HG03175 (cell line): ENCODE data around the gene STAT5B.
"Not testable (repeated sequence)": the region's sequence is repeated elsewhere in the genome, so short reads cannot be mapped to it uniquely, and the experiment has no call there.

Experiments used
- ATAC-seq: cut with Tn5 transposase; IDR thresholded peaks from one replicate; pipeline ENCODE4 v1.9.1; 2021; ENCODE audit warnings: mild to moderate bottlenecking, moderate library complexity; ENCODE audit not compliant: unreplicated experiment

STAT5B gene

GRCh38 chr17:42241871-42242270 is 34.3 kb downstream of the STAT5B start:
- ATAC-seq: no peak

GRCh38 chr17:42240863-42241262 is 35.3 kb downstream of the STAT5B start:
- not testable (repeated sequence) for ATAC-seq

DNA sequence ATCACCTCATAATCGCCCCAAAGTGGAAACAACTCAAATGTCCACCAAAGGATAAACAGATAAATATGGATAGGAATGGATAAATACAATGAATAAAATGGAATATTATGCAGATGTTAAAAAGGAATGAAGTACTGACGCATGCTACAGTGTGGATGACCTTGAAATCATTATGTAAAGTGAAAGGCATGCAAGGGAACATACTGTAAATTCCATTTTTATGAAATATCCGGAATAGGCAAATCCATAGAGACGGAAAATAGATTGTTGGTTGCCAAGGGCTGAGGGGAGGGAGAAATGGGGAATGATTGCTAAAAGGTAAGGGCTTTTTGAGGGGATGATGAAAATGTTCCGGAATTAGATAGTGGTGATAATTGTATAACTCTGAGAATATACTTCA is 36.0 kb downstream of the STAT5B start:
- no peak for ATAC-seq

DNA sequence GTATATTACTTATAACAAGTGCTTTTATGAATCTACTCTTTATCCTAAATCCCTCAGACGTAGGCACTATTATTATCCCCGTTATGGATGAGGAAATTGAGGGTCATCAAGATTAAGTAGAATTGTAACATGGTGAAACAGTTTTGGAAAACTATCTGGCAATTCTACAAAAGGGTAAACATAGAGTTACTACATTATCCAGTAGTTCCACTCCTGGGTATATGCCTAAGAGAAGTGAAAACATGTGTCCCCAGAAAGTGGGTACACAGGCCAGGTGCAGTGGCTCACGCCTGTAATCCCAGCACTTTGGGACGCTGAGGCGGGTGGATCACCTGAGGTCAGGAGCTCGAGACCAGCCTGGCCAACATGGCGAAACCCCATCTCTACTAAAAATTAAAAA is 36.6 kb downstream of the STAT5B start:
- ATAC-seq: not testable (repeated sequence)

DNA sequence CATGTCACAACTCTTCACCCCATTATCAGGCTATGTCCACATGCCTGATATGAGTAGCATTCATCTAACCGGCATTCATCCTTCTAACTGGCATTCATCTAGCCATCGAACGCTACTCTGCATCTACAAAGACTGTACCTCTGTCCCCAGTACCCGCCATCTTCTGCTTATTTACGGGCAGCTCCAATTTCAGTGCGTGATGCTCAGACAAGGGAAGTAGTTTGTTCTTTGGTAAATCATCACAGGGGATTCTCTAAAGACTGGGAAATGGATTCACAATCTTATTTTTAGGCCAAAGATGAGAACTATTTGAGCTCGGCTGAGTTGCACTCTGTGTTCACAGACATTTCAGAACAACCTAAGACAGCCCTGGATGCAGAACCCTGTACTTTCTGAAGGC is 39.4 kb downstream of the STAT5B start:
- ATAC-seq: no peak

DNA sequence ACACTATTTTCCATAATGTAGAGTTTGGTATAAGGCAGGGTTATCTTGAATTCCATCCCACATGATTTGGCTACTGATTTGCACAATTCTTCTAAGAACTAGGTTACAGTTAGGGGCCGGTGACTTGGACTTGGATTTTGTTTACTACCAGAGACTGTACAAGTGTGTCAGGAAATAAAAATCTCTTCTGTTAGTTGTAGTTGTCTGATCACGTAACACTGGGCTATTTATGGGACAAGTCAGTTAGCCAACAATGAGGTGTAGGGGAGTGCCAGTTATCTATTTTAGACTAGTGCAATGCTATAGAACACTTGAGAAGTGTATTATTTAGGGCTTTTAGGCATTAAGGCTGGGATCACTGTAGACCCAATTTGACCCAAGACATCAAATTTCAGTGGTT is 42.2 kb downstream of the STAT5B start:
- ATAC-seq: no peak

- ATAC-seq: no peak
Observed at GRCh38 chr17:42233156-42233555, 43.0 kb downstream of the STAT5B start.

DNA sequence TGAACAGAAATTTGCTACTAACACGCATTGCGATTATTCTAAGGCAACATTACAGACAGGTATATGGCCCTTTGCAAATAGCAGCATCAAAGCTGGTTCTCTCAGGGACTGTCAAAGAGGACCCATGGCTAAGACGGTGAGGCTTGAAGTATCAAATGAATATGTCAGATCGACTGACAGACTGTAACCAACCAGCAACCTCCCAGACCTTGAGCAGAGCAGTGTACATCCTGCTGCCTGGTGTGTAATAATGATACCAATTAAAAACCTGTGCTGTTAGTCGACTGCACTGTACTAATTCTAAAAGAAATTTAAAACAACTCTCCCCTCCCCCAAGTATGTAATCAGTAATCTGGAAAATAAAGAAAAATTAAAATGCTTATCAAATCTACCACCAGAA is 46.0 kb downstream of the STAT5B start:
- no peak for ATAC-seq

- no peak for ATAC-seq
Observed at GRCh38 chr17:42227849-42228700, 48.1 kb downstream of the STAT5B start.

DNA sequence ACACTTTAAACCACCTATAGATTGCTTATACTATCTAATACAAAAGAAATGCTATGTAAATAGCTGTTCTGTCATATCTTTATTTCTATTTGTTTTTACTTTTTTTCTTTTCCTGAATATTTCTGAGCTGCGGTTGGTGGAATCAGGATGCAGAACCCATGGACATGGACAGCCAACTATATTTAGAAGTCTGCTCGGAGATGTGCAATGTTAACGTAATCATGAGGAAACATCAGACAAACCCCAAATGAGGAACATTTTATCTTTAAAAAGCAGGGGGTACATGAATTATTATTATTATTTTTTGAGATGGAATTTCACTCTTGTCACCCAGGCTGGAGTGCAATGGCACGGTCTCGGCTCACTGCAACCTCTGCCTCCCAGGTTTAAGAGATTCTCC is 50.5 kb downstream of the STAT5B start:
- no peak for ATAC-seq

DNA sequence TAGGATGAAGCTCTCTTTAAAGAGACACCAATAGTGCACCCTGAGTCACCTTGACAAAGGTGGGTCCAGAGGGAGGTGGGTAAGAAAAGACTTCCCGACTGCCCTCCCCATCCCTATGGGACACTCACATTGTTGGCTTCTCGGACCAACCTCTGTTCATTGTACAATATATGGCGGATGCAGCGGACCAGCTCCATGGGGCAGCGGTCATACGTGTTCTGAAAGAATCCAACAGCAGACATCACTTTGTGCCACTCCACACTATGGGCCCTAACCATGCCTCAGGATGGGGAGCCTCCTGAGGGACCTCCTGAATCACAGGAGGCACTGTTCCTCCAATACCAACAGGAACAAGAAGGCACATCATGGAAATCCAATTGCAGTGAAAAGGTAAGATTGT is 51.5 kb downstream of the STAT5B start:
- ATAC-seq: no peak

DNA sequence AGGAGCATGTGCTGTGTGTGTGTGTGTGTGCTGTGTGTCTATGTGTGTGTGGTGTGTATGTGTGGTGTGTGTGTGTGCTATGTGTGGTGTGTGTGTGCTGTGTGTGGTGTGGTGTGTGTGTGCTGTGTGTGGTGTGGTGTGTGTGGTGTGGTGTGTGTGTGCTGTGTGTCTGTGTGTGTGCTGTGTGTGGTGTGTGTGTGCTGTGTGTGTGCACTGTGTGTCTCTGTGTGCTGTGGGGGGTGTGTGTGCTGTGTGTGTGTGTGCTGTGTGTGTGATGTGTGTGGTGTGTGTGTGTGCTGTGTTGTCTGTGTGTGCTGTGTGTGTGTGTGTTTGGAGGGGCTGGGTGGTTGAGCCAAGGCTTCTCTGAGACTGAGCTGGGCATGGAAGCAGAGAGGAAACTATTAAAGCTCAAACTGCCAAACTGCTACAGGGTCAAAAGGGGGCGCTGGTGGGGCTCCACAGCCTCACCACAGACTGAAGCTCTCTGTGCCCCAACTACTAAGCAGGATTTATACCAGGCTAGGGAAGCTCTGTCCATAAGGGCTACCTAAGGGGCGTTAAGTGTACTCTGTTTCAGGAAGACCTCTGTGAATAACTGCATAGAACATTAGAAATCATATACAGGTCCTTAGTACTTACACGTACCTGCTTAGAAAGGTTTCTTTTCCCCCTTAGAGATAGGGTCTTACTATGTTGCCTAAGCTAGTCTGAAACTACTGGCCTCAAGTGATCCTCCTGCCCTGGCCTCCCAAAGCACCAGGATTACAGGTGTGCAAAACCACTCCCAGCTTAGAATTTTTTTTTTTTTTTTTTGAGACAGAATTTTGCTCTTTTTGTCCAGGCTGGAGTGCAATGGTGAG is 54.1 kb downstream of the STAT5B start:
- ATAC-seq: no peak

DNA sequence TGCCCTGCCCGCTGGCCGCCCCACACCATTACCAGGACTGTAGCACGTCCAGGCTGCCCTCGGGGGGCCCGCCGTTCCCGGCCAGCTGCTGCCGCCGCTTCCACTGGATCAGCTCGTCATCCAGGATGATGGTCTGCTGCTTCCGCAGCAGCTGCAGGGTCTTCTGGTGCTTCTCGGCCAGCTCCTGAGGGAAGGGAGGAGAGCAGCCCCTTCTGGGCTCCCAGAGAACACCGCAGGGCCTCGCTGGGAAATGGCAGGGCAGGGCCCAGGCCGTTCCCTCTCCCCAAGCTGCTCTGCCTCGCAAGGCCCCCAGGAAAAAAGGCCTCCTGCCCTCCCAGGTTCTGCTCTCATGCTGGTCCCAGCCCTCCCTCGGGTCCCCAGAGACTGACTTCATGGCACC is 56.9 kb downstream of the STAT5B start:
- not testable (repeated sequence) for ATAC-seq

DNA sequence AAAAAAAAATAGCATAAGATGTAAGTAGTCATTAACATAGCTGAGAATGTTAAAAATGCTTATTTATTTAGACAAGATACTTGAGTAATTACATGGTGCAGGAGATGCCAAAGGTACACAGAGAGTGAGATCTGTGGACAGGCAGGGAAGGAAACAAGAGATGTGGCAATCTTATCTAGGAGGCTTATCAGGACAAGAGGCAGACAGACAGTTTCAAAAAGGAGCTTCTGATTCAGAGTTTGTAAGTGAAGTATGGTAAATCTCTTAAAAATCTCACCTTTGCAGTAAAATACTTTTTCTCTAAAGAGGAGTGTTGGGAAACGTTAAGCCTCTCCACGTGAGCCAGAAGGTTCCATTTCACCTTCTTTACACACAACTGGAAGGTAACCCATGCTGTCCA is 62.0 kb downstream of the STAT5B start:
- no peak for ATAC-seq

GRCh38 chr17:42212382-42212781 is 63.8 kb downstream of the STAT5B start:
- ATAC-seq: no peak

DNA sequence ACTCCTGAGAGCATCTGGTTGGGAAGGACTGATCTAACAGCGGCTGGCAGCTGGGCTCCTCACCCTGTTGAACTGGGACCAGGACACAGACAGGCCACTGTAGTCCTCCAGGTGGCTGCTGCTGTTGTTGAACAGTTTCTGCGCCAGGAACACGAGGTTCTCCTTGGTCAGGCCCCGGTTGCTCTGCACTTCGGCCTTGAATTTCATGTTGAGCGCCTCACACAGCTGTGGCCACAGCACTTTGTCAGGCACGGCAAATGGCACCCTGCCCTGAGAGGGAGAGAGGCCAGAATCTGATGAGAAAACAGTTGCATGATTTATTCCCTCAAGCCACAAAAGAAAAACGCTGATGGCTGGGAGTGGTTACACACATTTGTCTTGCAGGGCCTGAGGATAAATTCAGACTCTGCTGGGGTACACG is 64.3 kb downstream of the STAT5B start:
- ATAC-seq: not testable (repeated sequence)

GRCh38 chr17:42210046-42210445 is 66.1 kb downstream of the STAT5B start:
- no peak for ATAC-seq

DNA sequence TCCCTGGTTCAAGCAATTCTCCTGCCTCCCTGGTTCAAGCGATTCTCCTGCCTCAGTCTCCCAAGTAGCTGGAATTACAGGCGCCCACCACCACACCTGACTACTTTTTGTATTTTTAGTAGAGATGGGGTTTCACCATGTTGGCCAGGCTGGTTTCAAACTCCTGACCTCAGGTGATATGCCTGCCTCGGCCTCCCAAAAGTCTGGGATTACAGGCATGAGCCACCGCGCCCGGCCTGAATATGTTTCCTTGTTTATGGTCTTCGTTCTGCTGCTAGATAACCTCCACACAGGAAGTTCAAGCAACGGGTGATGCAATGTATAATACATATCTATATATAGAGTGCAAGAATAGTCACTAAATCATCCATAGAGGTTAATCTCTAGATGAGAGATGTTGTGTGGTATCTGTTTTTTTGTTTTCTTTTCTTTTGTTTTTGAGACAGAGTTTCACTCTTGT is 70.0 kb downstream of the STAT5B start:
- ATAC-seq: not testable (repeated sequence)

- ATAC-seq: no peak
Observed at GRCh38 chr17:42203354-42203753, 72.8 kb downstream of the STAT5B start.

- ATAC-seq: no peak
Observed at GRCh38 chr17:42202696-42203095, 73.5 kb downstream of the STAT5B start.

DNA sequence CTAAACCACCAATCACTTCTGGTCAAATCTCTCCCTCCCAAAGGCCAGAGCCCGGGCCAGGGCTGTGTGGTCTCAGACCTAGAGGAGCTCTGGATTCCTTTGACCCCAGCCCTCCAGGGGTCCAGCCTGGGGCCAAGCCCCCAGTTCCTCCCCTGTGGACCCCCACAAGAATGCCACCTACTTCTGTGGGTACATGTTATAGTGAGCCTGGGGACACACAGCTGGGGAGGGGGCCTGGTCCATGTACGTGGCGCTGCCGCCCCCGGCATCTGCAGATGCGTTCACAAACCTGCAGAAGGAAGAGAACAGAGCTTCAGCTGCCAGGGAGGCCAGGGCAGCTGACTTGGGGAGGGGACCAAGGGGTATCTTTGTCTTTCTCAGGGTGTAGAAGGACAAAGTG is 74.0 kb downstream of the STAT5B start:
- ATAC-seq: no peak

DNA sequence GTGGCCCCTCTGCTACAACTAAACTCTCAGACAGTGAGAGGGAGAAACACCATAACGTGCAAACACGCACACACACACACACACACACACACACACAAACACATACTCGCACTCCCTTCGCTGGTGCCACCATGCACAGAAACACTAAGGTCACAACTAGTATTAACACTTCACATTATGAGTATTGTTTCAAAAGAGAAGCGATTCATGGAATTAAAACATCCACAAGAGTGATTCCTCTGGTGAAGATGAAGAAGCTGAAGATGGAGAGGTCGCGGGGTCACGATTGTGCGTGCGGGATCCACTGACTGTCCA is 74.8 kb downstream of the STAT5B start:
- no peak for ATAC-seq
